ENCODE results near the gene FARS2. TPM values are rescaled to one million over a fixed set of nuclear protein-coding genes. Genes with fewer than 3 reads are reported as not detected.

Gene FARS2
- total RNA-seq, 2 experiments from 2014 or later = 15.7 to 18.5 TPM

DNA sequence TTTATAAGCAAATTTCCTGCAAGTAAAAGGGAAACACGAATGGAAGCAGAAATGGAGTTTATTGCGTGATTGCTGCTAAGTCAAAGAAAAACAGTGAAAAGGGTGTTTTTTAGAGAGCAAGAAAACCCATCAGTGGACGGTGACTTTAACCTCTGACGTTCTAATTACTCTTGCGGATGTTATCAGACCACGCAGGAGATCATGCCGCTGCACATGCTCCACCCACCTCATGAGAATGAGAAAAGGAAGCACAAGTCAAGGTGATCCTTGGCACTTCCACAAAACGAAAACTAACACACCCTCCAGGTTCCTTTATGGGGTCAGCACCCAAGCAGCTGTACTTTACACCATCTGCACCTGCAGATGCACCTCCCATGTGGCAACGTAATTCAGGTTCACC lies 45.5 kb upstream of the FARS2 start:
- H3K27me3 Mint-ChIP-seq = no peaks in the 10 kb centered on the region
- DNase-seq (no peak), ATAC-seq (no peak)
- peaks cover 5% of the 10 kb centered on the region for H3K4me1 Mint-ChIP-seq (ENCODE audit: low read depth)
- intact Hi-C loops (cut with micrococcal nuclease) = no loop called here
- TF ChIP-seq, protein P1, sequence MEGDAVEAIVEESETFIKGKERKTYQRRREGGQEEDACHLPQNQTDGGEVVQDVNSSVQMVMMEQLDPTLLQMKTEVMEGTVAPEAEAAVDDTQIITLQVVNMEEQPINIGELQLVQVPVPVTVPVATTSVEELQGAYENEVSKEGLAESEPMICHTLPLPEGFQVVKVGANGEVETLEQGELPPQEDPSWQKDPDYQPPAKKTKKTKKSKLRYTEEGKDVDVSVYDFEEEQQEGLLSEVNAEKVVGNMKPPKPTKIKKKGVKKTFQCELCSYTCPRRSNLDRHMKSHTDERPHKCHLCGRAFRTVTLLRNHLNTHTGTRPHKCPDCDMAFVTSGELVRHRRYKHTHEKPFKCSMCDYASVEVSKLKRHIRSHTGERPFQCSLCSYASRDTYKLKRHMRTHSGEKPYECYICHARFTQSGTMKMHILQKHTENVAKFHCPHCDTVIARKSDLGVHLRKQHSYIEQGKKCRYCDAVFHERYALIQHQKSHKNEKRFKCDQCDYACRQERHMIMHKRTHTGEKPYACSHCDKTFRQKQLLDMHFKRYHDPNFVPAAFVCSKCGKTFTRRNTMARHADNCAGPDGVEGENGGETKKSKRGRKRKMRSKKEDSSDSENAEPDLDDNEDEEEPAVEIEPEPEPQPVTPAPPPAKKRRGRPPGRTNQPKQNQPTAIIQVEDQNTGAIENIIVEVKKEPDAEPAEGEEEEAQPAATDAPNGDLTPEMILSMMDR (IDR thresholded peaks at IDR 0.05) = no peak
- no peak overlapping the region for H3K4me3 Mint-ChIP-seq
- no peak overlapping the region for H3K27ac Mint-ChIP-seq
- H3K9me3 Mint-ChIP-seq = no peaks in the 10 kb centered on the region
- ChIA-PET POLR2A (interaction anchor here (0.7 kb wide), 1 partner anchor 45 kb away, joined by 3 read pairs; the partner anchor contains the start of gene FARS2), CTCF (interaction anchor here (1.2 to 3.3 kb wide), 8 partner anchors 9 to 169 kb away, joined by 3 to 17 read pairs (median 5); no protein-coding TSS in a partner anchor)
- peaks cover 13% of the 10 kb centered on the region for H3K36me3 Mint-ChIP-seq (ENCODE audit: low read depth)

DNA sequence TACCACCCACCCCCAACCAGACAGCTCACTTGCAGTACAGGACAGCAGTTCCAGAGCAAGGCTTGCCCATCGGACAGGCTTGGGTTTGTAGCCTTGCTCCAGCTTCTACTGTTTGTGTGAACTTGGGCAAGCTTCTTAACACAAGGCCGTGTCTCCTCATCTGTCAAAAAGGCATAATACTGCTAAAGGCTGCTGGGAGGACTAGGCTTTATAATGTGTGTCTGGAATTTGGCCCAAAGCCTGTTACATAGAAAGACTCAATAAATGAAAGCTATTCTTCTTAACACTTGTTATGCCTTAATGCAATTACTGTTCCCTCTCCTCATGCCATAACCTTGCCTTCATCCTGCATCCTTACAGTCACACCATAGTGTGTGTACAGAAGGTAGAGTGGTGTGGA lies 44.0 kb upstream of the FARS2 start:
- Mint-ChIP-seq H3K36me3 (ENCODE audit: low read depth) (peaks cover 19% of the 10 kb centered on the region), H3K27me3 (no peaks in the 10 kb centered on the region), H3K9me3 (no peaks in the 10 kb centered on the region), H3K4me1 (ENCODE audit: low read depth) (peaks cover 3% of the 10 kb centered on the region), H3K27ac (no peak overlapping the region), H3K4me3 (no peak overlapping the region)
- intact Hi-C loops (cut with micrococcal nuclease) = no loop called here
- DNase-seq (no peak), ATAC-seq (no peak)
- TF ChIP-seq, protein P1 (IDR thresholded peaks at IDR 0.05) = no peak
- ChIA-PET POLR2A (interaction anchor here (1.0 kb wide), 1 partner anchor 17 kb away, joined by 6 read pairs; no protein-coding TSS in a partner anchor), CTCF (interaction anchor here (1.8 kb wide), 1 partner anchor 10 kb away, joined by 6 read pairs; no protein-coding TSS in a partner anchor)

DNA sequence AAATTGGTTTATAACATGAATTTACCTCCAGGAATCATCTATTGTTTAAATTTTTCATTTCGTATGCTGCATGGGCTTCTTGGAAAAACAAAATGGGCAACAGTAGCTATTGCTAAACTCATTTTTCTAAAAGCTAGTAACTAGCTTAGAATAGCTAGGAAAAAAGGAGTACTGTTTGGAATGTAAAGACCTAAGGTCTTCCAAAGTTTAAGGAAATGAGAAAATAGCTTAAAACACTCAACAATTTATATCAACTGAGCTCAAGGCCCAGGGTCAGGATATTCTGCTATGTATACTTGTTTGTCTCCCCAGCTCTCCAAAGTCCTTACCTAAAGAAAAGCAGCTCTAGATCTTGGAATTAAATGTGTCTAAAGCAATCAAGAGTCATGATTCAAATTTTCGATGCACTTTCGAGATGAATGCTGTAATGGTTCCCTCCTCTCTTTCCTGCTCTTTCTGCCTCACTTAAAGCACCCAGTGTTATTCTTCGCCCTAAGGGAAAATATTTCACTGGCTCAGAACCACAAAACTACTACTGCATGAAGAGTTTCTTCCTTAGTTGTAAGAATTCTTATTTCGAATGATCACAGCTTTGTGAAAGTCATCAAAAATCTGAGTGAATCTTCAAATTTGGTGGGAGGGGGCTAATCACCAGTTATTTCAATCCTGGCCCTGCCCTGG lies 42.2 kb upstream of the FARS2 start:
- POLR2A ChIA-PET = interaction anchor here (1.0 kb wide), 1 partner anchor 223 kb away, joined by 3 read pairs; no protein-coding TSS in a partner anchor
- TF ChIP-seq, protein P1 (IDR thresholded peaks at IDR 0.05) = no peak
- Mint-ChIP-seq H3K36me3 (ENCODE audit: low read depth) (peaks cover 13% of the 10 kb centered on the region), H3K9me3 (no peaks in the 10 kb centered on the region), H3K4me1 (ENCODE audit: low read depth) (peaks cover 3% of the 10 kb centered on the region), H3K27ac (no peak overlapping the region), H3K4me3 (no peak overlapping the region), H3K27me3 (no peaks in the 10 kb centered on the region)
- intact Hi-C loops (cut with micrococcal nuclease) = no loop called here
- CTCF ChIA-PET = interaction anchor here (0.8 to 1.6 kb wide), 6 partner anchors 42 to 190 kb away, joined by 3 to 4 read pairs (median 3); partner anchors contain the start of genes FARS2 and LYRM4
- no peak for DNase-seq
- no peak for ATAC-seq

DNA sequence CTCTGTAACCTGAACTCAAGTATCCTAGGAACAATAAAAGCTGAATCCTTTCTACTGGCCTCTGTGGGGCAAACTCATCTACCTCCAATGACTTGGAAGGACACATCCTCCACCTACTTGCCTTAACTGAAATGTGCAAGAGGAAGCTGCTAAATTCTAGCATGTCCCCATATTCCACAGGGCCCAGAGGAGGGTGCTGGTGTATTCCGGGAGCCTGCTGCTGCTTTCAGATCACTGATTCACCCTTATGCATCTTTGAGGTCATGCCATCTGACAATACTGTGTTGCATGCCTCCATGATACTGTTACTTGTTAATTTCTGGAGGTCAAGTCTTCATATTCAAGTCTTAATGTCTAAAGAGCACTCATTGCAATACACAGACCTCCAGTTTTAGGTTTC lies 40.9 kb upstream of the FARS2 start:
- peaks cover 3% of the 10 kb centered on the region for H3K4me1 Mint-ChIP-seq (ENCODE audit: low read depth)
- no peak overlapping the region for H3K4me3 Mint-ChIP-seq
- no peak overlapping the region for H3K27ac Mint-ChIP-seq
- DNase-seq (no peak), ATAC-seq (no peak)
- no peaks in the 10 kb centered on the region for H3K27me3 Mint-ChIP-seq
- H3K9me3 Mint-ChIP-seq = no peaks in the 10 kb centered on the region
- intact Hi-C loops (cut with micrococcal nuclease) = no loop called here
- TF ChIP-seq, protein P1 (IDR thresholded peaks at IDR 0.05) = no peak
- ChIA-PET POLR2A (interaction anchor here (0.6 to 1.0 kb wide), 2 partner anchors 221 to 1702 kb away, joined by 3 read pairs; no protein-coding TSS in a partner anchor), CTCF (interaction anchor here (0.9 to 1.6 kb wide), 5 partner anchors 10 to 189 kb away, joined by 3 to 4 read pairs (median 3); no protein-coding TSS in a partner anchor)
- H3K36me3 Mint-ChIP-seq (ENCODE audit: low read depth) = peaks cover 12% of the 10 kb centered on the region

DNA sequence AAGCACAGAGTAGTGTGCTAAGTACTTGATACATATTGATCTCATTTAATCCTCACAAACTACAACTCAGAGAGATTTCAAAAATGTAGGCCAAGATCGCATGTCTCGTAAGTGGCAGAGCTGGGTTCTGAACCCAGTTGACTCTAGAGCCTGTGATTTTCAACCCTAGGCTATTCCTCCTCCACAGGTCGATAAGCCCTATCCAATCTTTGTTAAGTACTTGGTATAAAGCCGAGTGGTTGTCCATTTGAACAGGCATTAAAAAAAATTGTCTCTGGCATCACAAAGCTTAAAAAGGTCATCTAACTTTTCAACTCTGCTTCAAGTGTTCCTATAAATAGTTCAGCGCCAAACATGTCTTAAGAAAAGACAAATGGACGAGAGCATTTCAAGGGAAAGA lies 38.0 kb upstream of the FARS2 start:
- intact Hi-C loops (cut with micrococcal nuclease) = no loop called here
- DNase-seq (no peak), ATAC-seq (no peak)
- ChIA-PET CTCF (no interaction called here), POLR2A (no interaction called here)
- Mint-ChIP-seq H3K4me3 (no peak overlapping the region), H3K4me1 (ENCODE audit: low read depth) (no peaks in the 10 kb centered on the region), H3K9me3 (no peaks in the 10 kb centered on the region), H3K36me3 (ENCODE audit: low read depth) (peaks cover 15% of the 10 kb centered on the region), H3K27me3 (no peaks in the 10 kb centered on the region), H3K27ac (no peak overlapping the region)
- TF ChIP-seq, protein P1 (IDR thresholded peaks at IDR 0.05) = no peak

Data from activated CD8-positive, alpha-beta T cell treated with anti-CD3 and anti-CD28 coated beads for 36 hours (primary cell).